Sciatic nerve (tissue), 2 donors: Measurements from ENCODE around the gene ATXN10. TPM values are rescaled to one million over a fixed set of nuclear protein-coding genes. Genes with fewer than 3 reads are reported as not detected.
"Not testable (repeated sequence)": the region's sequence is repeated elsewhere in the genome, so short reads cannot be mapped to it uniquely, and the experiment has no call there.

ENCODE experiments used
- ATAC-seq: fragments of 200-7000 bp; cut with Tn5 transposase; one replicate; pipeline ENCODE4 v1.9.1; 2020; ENCODE audit warnings: mild to moderate bottlenecking, moderate library complexity
- DNase-seq: peaks from one replicate; pipeline ENCODE4 v3.0.0-alpha.2; 2020; ENCODE audit warnings: low spot score
- intact Hi-C: fragments of 100-400 bp; cut with DNase I; formaldehyde crosslinking; loops from one replicate; pipeline ENCODE4 v1.14.2; 2022
- total RNA-seq: library from RNA; stranded (reverse); fragmentation: NEBNext Ultra II Directional; extraction: Animal tissue kit (Norgen Biotek cat#: 25700); gene quantifications from one replicate; pipeline ENCODE4 v1.2.1, GENCODE V29; 2021
- donor health status: DM: no; HTN: no; CAD: no.
- donor health status: DM: no; HTN: no; CAD: no.

Gene ATXN10
- total RNA-seq, 1 donor from 2014 or later, result 130 TPM

GRCh38 chr22:45672564-45673481 is 1.2 kb downstream of the ATXN10 start:
- no peak for DNase-seq
- intact Hi-C loops, result no loop called here
- peak; percentile 38 for ATAC-seq

DNA sequence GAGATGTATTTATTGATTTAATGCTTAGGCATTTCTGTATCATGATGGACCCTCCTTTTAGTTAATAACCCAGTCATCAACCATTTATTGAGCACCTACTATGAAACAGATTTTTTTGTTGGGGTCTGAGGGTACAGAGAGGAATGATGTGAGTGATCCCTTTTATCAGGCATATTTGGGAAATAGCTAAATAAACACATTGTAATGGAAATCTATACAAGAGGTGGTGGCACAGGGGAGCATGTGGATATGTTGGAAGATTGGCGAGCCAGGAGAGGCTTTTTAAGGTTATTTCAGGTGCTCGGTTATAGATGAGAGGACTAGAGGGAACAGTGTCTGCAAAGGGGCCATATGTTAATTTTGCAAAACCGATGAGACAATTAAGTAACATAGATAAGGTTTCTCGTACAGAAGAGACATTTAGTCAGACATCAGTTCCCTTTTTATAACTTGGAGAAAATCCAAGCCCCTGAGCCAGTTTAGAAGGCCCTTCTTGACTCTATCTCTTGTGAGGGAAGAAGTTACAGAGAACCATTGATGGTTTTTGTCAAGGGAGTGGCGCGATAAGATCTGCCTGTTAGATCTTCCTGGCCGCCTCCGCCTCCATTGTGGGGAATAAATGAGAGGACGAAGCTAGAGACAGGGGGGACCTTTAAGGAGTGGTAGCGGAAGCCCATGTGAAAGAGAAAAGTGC is 2.0 kb downstream of the ATXN10 start:
- no peak for DNase-seq
- no peak for ATAC-seq
- intact Hi-C loops, result no loop called here

- intact Hi-C loops, result no loop called here
- no peak for DNase-seq
- no peak for ATAC-seq
Observed at GRCh38 chr22:45676024-45676423, 4.4 kb downstream of the ATXN10 start.

DNA sequence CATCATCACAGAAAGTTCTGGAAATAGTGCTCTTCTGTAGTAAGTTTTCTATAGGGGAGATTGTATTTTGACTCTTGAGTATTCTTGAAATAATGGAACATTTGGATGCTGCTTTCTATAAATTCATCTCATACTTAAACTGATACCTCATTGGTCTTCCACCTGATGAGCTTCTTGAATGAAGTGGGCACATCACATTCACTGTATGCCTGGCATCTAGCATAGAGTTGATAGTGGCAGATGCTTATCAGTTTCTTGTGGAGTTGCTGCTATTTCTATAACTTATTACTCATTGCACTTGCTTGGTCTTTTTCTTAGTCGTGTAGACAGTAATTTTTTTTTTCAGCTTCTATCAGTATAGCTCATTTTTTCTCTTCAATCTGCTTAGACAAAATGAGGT is 5.4 kb downstream of the ATXN10 start:
- no peak for DNase-seq
- ATAC-seq, result no peak
- intact Hi-C loops, result no loop called here

DNA sequence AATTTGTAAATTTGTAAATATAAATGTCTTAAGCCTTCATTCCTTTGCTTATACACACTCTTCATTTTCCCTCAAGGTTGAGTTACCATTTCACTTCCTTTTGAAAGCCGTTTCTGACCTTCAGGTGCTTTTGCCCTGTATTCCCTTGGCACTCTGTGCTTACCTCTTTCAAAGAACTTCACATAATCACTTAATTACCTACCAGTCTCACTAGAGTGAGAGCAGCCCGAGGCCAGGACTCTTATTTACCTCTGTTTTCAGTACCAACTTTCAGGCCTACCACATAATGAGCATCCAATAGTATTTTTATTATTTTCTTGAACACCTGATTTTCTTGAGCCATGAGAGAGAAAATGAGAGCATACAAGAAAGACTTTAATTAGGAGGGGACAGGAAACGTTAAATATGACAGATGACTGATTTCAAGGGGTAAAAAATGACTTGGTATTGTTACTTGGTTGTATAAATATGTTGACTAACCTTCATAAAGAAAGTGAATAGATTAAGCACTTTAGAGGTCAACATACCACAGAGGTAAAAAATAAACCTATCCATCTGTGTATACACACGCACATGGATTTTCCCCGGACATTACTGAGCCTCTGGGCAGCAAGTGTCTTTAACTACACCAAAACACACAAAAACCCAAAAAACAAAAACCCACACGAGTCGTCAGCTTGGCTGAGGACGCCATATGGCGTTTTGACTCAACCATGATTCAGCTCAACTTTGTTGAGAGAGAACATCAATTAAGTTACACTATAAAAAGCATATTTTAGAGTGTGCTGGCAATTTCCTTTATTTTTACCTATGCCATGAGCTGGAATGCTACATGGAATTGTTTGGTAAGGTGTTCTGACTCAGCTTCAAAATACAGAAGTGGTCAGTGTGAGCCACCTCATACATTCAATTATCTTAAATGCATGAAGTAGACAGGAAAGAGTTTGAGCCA is 7.6 kb downstream of the ATXN10 start:
- DNase-seq (no peak), ATAC-seq (no peak)
- intact Hi-C loops, result no loop called here

DNA sequence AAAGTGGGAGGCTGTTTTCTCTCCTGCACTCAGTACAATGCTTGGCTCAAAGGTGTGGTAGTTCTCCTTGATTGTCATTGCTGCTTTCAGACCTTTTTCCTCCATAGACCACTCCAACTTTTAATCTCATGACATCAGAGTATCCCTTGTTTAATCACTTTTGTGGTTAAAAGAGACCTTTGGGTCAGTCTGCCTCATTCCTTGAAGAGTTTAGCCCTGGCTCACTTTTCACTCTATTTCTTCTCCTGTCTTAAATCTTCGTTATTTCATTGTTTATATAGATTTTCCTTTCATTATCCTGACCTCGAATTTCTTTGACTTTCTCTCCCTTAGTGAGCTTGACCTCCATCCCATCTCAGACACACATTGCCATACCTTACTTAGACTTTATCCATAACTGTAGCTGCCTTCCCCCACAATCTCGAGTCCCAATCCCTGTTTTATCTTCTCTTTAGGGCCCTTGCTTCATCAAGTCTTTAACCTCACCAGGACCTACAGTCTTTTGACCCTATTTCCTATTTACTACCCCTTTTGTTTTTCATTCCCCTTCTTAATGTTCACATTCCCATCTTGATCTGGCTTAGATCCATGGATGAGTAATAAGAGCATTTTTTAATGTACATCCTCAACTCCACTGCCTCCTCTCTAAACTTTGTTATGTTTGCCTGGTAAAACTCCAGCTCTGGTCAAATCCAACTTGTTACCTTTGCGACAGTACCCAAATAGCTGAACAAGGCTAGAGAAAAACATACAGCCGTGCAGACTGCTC is 9.5 kb downstream of the ATXN10 start:
- DNase-seq (no peak), ATAC-seq (no peak)
- intact Hi-C loops, result no loop called here

GRCh38 chr22:45682064-45682463 is 10.4 kb downstream of the ATXN10 start:
- no peak for DNase-seq
- ATAC-seq, result no peak
- intact Hi-C loops, result no loop called here

DNA sequence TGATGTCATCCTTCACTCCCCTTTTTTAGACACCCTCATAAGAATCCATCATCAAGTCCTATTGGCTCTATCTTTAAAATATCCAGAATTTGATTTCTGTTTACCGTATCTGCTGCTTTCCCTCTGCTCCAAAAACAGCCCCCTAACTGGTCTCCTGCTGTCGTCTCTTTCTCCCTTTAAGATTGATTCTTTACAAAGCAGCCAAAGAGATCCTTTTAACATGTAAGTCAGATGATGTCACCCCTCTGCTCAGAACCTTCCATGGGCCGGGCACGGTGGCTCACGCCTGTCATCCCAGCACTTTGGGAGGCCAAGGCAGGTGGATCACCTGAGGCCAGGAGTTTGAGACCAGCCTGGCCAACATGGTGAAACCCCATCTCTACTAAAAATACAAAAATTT is 11.1 kb downstream of the ATXN10 start:
- intact Hi-C loops, DNase-seq, ATAC-seq: not testable (repeated sequence)

- DNase-seq (no peak), ATAC-seq (no peak)
- intact Hi-C loops, result no loop called here
Observed at GRCh38 chr22:45683248-45683647, 11.6 kb downstream of the ATXN10 start.

- DNase-seq, result no peak
- intact Hi-C loops, result no loop called here
Observed at GRCh38 chr22:45683680-45684079, 12.0 kb downstream of the ATXN10 start.

GRCh38 chr22:45684169-45684568 is 12.5 kb downstream of the ATXN10 start:
- intact Hi-C loops, result no loop called here
- DNase-seq (no peak), ATAC-seq (no peak)

More at GRCh38 chr22:45683680-45684079, 12.0 kb downstream of the ATXN10 start:
- no peak for ATAC-seq

GRCh38 chr22:45684752-45685574 is 13.3 kb downstream of the ATXN10 start:
- intact Hi-C loops, result no loop called here
- DNase-seq, result no peak
- ATAC-seq, result no peak

DNA sequence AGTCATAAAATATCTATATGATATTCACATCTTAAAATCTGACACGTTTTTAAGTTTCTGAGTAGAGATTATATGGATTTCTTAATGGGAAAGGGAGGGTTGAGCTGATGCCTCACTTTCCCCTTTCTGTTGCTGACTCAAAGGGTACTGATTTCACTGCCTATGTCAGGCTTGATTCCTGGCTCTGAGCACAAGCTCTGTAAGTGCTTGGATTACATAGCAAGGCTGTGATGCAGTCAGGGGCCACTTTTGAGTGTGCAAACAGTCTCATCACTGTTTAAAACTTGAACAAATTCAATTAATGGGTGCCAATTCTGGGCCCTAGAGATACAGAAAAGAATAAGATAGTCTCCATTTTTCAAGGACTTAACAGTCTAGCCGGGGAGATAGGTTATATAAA is 14.4 kb downstream of the ATXN10 start:
- no peak for DNase-seq
- ATAC-seq, result no peak
- intact Hi-C loops, result no loop called here

DNA sequence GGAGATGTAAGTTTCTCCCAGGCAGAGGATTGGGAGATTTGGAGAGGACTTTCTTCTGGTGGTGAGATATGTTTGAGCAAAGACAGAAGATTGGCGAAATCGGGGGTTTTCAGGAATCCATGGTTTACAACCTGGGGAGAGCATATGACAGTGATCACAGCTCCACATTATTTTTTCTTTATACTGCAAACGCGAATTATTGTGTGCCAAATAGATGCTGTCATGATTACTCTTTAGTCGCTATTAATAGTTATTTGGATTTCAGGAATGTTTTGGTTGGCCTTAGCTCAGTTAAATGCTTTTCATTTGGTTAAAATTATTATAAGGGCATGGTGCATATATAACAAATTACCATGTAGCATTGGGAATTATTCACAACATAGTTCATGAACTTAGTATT is 15.2 kb downstream of the ATXN10 start:
- ATAC-seq, result peak; percentile 41
- intact Hi-C loops, result no loop called here
- DNase-seq, result no peak

DNA sequence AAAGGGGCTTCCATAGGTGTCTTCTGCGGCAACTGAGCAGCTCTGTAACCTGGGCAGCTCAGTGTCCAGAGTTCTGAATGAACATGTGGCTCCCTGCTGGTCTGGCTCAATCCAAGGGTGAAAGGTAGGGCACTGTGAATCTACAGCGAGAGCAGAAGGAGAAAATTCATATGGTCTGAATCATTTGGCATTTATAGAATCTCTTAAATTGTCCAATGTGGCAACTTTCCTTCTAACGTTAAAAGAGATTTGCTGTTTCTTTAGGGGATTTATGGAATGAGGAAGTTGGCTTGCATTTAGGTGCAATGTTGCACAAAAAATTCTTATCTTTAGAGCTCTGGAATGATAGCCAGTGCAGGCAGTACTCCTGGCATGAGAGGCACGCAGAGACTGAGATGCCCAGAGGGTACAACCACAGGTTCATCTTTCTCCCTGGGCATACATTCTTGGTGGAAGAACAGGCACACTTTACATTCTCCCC is 17.0 kb downstream of the ATXN10 start:
- ATAC-seq, result no peak
- intact Hi-C loops, result no loop called here

DNA sequence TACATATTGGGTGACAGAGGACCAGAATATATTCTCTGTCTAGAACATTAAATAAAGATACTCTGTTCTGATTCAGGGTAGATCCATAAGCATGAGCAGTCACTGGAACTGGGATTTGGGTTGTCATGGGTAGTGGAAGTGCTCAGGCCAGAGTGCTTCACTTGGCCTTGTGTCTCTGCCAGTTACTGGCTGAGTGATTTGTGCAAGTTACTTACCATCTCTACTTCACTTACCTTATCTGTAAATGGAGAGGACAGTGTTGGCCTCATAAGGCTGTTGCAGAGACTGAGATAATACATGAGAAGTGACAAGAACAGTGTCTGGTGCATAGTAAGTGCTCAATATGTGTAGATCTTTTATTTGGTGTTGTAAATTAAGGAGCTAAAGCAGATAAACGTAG is 17.6 kb downstream of the ATXN10 start:
- ATAC-seq (no peak), DNase-seq (no peak)
- intact Hi-C loops, result no loop called here

More for the DNA sequence above, 17.0 kb downstream of the ATXN10 start:
- DNase-seq, result no peak

DNA sequence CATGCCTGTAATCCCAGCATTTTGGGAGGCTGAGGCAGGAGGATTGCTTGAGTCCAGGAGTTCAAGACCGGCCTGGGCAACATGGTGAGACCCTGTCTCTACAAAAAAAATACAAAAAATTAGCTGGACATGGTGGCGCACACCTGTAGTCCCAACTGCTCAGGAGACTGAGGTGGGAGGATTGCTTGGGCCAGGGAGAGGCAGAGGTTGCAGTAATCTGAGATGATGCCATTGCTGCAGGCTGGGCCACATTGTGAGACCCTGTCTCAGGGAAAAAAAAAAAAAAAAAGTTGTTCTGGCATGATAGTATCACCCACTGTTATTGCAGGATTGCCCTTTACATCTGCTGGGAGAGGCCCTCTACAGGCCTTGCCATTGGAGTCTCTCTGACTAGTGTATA is 18.4 kb downstream of the ATXN10 start:
- ATAC-seq, result no peak
- intact Hi-C loops, result no loop called here
- DNase-seq, result no peak

DNA sequence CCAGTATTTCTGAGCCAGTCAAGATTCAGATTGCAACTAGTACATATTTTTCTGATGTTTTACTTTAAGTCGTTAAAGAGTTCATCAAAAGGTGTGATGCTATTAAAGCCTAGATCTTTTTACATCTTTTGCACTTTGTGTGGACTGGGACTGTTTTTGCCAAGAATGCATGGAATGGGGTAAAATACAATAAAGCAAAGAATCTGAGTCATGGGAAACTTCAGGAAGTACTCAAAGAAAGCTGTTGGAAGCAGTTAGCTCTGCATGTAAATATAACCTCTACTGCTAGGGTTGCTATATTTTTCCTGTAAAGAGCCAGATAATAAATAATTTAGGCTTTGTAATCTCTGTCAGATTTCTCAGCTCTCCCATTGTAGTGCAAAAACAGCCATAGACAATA is 20.9 kb downstream of the ATXN10 start:
- no peak for DNase-seq
- intact Hi-C loops, result no loop called here
- no peak for ATAC-seq
